NK-92 (cell line): ENCODE measurements around the gene NUBP2.
"Not testable (repeated sequence)": the region's sequence is repeated elsewhere in the genome, so short reads cannot be mapped to it uniquely, and the experiment has no call there.

ENCODE experiments used
- DNase-seq: peaks from one replicate; lab custom pipeline; 2025; ENCODE audit not compliant: unreplicated experiment; lab: John Stamatoyannopoulos, UW

The NUBP2 gene

GRCh38 chr16:1799263-1799662 lies 16.5 kb downstream of the NUBP2 start:
- DNase-seq = not testable (repeated sequence)

GRCh38 chr16:1800701-1801100 lies 17.9 kb downstream of the NUBP2 start:
- no peak for DNase-seq

- no peak for DNase-seq
These were observed 24.9 kb downstream of the NUBP2 start for GRCh38 chr16:1807626-1808025.

- no peak for DNase-seq
These were observed 25.9 kb downstream of the NUBP2 start for GRCh38 chr16:1808691-1809090.

- DNase-seq = no peak
These were observed 26.6 kb downstream of the NUBP2 start for GRCh38 chr16:1809281-1809801.

- no peak for DNase-seq
These were observed 27.3 kb downstream of the NUBP2 start for GRCh38 chr16:1810106-1810505.

GRCh38 chr16:1810536-1810935 lies 27.8 kb downstream of the NUBP2 start:
- DNase-seq = no peak

- no peak for DNase-seq
These were observed 30.0 kb downstream of the NUBP2 start for GRCh38 chr16:1812732-1813163.

GRCh38 chr16:1815461-1815860 lies 32.7 kb downstream of the NUBP2 start:
- DNase-seq = no peak

GRCh38 chr16:1816396-1817275 lies 33.9 kb downstream of the NUBP2 start:
- DNase-seq = no peak

GRCh38 chr16:1817276-1817589 lies 34.5 kb downstream of the NUBP2 start:
- DNase-seq = no peak

- no peak for DNase-seq
These were observed 35.0 kb downstream of the NUBP2 start for GRCh38 chr16:1817716-1818115.

- DNase-seq = no peak
These were observed 35.6 kb downstream of the NUBP2 start for GRCh38 chr16:1818204-1818872.

GRCh38 chr16:1818873-1819525 lies 36.2 kb downstream of the NUBP2 start:
- no peak for DNase-seq

GRCh38 chr16:1819611-1820010 lies 36.9 kb downstream of the NUBP2 start:
- no peak for DNase-seq

GRCh38 chr16:1820096-1820945 lies 37.6 kb downstream of the NUBP2 start:
- DNase-seq = no peak

- no peak for DNase-seq
These were observed 38.2 kb downstream of the NUBP2 start for GRCh38 chr16:1820946-1821290.

- no peak for DNase-seq
These were observed 39.3 kb downstream of the NUBP2 start for GRCh38 chr16:1821861-1822611.

GRCh38 chr16:1822801-1823200 lies 40.0 kb downstream of the NUBP2 start:
- DNase-seq = no peak

GRCh38 chr16:1823821-1824220 lies 41.1 kb downstream of the NUBP2 start:
- no peak for DNase-seq
